ENCODE results near the gene PRSS50.

- TF ChIP-seq POLR2A (IDR thresholded peaks at IDR 0.05), result no peak
- TF ChIP-seq CTCF (IDR thresholded peaks at IDR 0.05), result no peak
- TF ChIP-seq POLR2AphosphoS5 (IDR thresholded peaks at IDR 0.05), result no peak
- TF ChIP-seq EP300 (IDR thresholded peaks at IDR 0.05), result no peak
Observed at GRCh38 chr3:46725621-46726314, 8.1 kb upstream of the PRSS50 start.

Data from gastroesophageal sphincter (tissue), 3 donors.